WTC11 (cell line): ENCODE data around the gene SPATA3.

Experiments used
- CREM ChIP-seq: sonication (generic); formaldehyde crosslinking; IDR thresholded peaks from 2 replicates; pipeline ENCODE4 v1.8.1; 2022; ENCODE audit warnings: mild to moderate bottlenecking, missing genetic modification reagents, moderate library complexity
- GABPB1 ChIP-seq: sonication (generic); formaldehyde crosslinking; IDR thresholded peaks from 2 replicates; pipeline ENCODE4 v1.8.1; 2023; ENCODE audit warnings: mild to moderate bottlenecking, missing genetic modification reagents
- SMAD3 ChIP-seq: sonication (generic); formaldehyde crosslinking; IDR thresholded peaks from 2 replicates; pipeline ENCODE4 v1.8.0; 2022; ENCODE audit warnings: missing genetic modification reagents, mild to moderate bottlenecking, borderline replicate concordance
- TF ChIP-seq, protein P1 (sequence below): sonication (generic); formaldehyde crosslinking; IDR thresholded peaks from 2 replicates; pipeline ENCODE4 v1.8.0; 2023; ENCODE audit warnings: missing genetic modification reagents, mild to moderate bottlenecking, borderline replicate concordance
- TF ChIP-seq, protein P2 (sequence below): fragments of 200-600 bp; IDR thresholded peaks from 2 replicates; pipeline ENCODE4 v1.8.0; 2022; ENCODE audit warnings: antibody characterized with exemption
- TF ChIP-seq, protein P3 (sequence below): sonication (generic); formaldehyde crosslinking; IDR thresholded peaks from 2 replicates; pipeline ENCODE4 v1.8.1; 2023; ENCODE audit warnings: mild to moderate bottlenecking, missing genetic modification reagents, moderate library complexity
- TF ChIP-seq, protein P4 (sequence below): sonication (generic); formaldehyde crosslinking; IDR thresholded peaks from 2 replicates; pipeline ENCODE4 v1.8.0; 2022; ENCODE audit warnings: mild to moderate bottlenecking, missing genetic modification reagents

DNA sequence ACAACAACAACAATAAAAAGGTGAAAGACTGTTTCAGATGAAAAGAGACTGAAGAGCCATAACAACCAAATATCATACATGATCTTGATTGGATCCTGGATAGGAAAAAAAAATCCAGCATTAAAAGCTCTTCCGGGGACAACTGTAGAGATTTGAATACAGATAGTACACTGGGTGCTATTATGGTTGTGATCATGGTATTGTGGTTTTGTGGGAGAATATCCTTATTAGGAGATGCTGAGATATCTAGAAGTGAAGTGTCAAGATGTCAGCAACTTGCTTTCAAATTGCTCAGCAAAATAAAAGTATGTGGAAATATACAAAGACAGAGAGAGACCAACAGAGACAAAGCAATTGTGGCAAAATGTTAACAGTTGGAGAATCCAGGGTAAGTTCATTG, 15.5 kb upstream of the SPATA3 start:
- TF ChIP-seq, protein P1, sequence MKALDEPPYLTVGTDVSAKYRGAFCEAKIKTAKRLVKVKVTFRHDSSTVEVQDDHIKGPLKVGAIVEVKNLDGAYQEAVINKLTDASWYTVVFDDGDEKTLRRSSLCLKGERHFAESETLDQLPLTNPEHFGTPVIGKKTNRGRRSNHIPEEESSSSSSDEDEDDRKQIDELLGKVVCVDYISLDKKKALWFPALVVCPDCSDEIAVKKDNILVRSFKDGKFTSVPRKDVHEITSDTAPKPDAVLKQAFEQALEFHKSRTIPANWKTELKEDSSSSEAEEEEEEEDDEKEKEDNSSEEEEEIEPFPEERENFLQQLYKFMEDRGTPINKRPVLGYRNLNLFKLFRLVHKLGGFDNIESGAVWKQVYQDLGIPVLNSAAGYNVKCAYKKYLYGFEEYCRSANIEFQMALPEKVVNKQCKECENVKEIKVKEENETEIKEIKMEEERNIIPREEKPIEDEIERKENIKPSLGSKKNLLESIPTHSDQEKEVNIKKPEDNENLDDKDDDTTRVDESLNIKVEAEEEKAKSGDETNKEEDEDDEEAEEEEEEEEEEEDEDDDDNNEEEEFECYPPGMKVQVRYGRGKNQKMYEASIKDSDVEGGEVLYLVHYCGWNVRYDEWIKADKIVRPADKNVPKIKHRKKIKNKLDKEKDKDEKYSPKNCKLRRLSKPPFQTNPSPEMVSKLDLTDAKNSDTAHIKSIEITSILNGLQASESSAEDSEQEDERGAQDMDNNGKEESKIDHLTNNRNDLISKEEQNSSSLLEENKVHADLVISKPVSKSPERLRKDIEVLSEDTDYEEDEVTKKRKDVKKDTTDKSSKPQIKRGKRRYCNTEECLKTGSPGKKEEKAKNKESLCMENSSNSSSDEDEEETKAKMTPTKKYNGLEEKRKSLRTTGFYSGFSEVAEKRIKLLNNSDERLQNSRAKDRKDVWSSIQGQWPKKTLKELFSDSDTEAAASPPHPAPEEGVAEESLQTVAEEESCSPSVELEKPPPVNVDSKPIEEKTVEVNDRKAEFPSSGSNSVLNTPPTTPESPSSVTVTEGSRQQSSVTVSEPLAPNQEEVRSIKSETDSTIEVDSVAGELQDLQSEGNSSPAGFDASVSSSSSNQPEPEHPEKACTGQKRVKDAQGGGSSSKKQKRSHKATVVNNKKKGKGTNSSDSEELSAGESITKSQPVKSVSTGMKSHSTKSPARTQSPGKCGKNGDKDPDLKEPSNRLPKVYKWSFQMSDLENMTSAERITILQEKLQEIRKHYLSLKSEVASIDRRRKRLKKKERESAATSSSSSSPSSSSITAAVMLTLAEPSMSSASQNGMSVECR: no peak
- TF ChIP-seq, protein P2, sequence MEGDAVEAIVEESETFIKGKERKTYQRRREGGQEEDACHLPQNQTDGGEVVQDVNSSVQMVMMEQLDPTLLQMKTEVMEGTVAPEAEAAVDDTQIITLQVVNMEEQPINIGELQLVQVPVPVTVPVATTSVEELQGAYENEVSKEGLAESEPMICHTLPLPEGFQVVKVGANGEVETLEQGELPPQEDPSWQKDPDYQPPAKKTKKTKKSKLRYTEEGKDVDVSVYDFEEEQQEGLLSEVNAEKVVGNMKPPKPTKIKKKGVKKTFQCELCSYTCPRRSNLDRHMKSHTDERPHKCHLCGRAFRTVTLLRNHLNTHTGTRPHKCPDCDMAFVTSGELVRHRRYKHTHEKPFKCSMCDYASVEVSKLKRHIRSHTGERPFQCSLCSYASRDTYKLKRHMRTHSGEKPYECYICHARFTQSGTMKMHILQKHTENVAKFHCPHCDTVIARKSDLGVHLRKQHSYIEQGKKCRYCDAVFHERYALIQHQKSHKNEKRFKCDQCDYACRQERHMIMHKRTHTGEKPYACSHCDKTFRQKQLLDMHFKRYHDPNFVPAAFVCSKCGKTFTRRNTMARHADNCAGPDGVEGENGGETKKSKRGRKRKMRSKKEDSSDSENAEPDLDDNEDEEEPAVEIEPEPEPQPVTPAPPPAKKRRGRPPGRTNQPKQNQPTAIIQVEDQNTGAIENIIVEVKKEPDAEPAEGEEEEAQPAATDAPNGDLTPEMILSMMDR: no peak
- TF ChIP-seq SMAD3 (no peak), CREM (no peak), GABPB1 (CRISPR knock-in tag) (no peak)
- TF ChIP-seq, protein P3, sequence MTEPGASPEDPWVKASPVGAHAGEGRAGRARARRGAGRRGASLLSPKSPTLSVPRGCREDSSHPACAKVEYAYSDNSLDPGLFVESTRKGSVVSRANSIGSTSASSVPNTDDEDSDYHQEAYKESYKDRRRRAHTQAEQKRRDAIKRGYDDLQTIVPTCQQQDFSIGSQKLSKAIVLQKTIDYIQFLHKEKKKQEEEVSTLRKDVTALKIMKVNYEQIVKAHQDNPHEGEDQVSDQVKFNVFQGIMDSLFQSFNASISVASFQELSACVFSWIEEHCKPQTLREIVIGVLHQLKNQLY (CRISPR knock-in tag): no peak
- TF ChIP-seq, protein P4, sequence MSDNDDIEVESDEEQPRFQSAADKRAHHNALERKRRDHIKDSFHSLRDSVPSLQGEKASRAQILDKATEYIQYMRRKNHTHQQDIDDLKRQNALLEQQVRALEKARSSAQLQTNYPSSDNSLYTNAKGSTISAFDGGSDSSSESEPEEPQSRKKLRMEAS: no peak
